HG02885 (cell line): ENCODE measurements around the gene SALL4.
"Not testable (repeated sequence)": the region's sequence is repeated elsewhere in the genome, so short reads cannot be mapped to it uniquely, and the experiment has no call there.

ENCODE experiments used
- ATAC-seq: cut with Tn5 transposase; IDR thresholded peaks from one replicate; pipeline ENCODE4 v1.9.1; 2021; ENCODE audit warnings: mild to moderate bottlenecking; ENCODE audit not compliant: unreplicated experiment, poor library complexity

Gene SALL4

DNA sequence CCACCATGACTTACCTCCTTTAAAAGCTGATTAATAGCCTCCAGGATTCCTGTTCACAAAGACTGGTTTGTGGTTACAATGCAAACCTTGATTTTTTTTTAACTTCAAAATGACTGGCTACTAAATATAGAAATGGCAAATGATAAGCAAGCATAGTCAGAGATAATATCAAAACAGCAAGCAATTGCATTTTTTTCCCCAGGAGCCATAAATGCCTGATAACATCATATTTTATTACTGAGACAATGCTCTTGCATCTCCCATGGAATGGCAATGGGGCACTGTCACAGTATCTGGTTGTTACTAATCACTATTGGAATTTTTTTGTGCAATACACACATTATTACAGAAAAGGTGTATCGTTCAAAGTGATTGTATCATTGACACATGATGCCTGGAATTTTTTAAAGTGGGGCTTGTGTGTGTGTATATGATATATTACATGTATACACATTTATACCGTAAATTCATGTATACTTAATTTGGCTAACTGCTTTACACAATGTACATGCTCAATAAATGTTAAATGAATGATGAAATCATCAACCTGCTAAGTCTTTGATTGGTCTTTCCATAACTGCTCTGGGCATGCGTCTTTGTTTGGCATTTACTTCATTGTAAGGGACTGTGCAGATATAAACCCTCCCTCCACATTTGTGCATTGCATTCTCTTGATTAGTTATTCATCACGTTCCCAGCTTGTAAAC is 980 bp upstream of the SALL4 start:
- ATAC-seq, result no peak

DNA sequence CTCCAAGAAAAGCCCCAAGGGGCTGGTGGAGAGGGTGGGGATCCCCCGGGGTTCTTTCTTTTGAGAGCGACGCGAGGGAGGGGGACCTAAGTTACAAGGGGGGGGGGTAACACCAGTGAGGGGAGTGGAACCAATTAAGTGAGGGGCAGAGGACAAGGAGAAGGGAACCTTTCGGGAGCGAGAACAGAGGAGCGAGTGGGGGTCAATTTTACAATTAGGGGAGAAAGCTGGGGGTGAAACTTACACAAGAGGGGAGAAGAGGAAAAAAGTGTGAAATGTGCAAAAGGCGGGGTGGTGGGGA is 548 bp downstream of the SALL4 start:
- no peak for ATAC-seq

DNA sequence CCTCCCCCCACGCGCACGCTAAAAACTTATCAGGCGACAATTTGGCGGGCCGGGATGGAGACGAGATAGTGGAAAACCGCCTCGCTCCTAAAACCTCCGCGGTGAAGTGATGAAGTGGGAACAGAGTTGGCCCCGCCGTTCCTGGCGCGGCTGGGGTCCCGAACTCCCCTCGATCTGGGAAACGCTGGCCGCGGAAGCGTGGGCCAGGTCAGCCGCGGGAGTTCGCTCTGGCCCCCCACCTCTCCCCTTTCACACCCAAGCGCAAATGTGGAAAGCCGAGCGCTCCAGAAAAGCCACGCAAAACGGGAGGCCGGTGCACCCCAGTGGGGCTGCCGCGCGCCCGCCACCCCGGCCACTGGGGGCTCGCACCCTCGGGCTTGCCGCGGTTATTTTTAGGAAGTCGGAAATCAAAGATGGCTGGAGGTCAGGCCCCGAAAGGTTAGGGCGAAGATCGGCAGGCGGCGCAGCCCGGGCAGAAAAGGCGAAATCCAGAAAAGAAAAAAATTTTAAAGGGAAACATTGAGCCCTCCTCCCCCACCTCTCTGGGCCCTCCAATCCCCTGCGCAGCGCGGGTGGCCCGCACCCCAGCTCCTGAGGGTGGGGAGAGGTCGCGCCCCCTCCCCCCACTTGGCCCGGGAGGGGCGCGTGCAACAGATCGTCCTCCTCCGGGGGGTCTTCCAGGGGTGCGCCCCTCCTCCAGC is 1.0 kb downstream of the SALL4 start:
- ATAC-seq, result no peak

DNA sequence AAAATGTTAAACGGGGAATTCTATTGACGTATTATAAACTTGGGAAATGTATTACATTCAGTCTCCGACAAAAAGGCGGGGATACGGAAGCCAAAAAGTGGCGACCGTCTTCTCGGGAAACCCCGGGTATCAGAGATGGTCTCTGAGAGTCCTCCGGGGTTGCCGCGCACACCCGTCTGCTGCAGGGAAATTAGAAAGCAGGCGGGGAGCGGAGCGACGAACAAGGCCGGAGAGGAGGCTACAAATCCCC is 1.5 kb downstream of the SALL4 start:
- ATAC-seq, result no peak

DNA sequence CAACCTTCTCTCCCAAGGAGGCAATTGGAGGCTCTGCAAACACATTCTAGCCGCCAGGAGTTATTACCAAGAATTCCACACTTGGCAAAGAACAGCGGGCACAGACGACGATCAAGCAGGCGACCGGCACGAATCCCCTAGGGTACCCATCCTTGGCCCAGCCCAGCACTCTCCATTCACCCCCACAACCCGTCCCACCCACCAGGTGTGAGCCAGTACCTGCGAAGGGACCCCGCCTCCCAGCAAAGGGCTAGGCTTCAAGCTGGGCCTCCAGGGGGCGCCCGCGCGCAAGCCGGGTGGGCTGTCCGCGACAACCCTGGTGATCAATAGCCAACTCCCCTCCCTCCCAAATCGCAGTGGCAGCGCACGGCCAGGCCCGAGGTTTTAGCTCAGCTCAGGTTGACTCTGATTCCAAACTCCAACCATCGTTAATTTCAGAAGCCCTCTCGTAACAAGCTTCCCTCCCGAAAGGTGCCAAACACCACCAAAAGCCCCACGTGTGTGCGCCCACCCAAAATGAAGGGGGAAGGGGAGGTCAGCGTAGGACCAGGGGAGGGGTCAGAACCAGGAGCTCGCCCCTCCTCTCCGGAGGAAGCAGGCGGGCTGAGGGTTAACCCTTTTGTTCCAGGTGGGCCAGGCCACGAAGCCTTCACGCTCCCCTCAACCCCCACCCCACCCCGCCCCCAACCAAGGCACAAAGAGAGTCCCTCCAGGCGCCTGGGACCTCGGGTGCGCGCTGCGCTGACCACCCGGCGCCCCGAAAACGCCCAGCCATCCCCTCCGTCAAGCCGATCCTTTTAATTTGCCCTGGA is 2.1 kb downstream of the SALL4 start:
- ATAC-seq, result no peak

DNA sequence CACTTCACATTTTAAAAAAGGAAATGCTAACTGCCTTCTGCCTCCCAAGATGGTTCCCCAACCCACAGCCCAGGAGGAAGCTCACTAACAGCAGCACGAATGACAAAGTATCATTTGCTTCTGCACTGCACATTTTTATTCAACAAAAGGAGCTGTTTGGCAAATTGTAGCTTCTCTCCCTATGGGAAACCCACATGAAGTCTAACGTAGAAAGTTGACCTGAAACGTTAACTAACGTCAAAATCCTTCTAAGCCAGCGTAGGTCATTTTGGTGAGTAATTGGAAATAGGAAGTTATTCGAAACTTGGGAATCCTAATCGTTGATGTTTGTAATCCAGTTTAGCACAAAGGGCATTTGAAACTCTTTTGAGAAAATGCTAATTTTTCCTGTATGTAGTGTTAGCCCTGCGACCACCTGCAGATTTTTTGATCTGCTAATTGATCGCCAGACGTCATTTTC is 2.9 kb downstream of the SALL4 start:
- ATAC-seq, result no peak

DNA sequence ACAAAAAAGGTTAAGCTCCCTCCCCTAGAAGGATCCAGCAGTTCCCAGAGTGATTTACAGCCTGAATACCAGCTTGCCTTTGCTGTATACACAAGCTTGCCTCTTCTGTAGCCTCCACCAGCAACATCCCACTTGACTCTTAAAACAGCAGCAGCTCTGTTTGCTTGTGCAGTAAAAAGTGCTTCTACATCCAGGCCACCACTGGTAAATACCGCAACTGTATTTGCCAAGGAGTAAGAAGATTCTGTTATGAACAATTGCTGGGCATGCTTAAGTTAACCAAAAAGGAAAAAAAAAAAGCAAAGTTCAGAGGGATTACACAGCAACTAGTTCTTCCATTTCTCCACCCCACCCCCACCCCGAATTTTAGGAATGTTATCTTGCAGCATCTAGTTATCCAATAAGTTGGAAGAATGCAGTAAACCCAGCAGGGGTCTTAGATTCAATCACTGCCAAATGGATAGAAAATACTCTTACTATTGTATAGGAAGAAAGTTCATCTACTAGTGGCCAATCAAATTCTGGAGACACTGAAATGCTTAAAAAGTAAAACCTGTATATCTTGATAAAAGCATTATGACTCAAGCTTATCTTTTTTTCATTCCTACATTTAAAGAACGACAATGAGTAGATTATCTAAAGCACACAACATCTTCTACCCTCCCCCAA is 4.8 kb downstream of the SALL4 start:
- no peak for ATAC-seq

DNA sequence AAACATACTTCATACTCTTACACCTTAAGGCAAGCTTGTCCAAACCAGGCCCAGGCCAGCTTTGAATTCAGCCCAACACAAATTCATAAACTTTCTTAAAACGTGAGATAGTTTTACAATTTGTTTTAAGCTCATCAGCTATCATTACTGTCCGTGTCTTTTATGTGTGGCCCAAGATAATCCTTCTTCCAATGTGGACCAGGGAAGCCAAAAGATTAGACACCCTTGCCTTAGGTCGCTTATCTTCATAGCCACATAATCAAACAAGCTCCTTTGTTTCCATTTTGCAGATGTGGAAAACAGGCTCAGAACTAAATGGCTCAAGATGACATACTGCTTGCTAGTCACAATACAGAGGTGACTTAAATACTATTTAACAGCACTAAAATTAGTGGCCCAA is 6.0 kb downstream of the SALL4 start:
- ATAC-seq, result no peak

DNA sequence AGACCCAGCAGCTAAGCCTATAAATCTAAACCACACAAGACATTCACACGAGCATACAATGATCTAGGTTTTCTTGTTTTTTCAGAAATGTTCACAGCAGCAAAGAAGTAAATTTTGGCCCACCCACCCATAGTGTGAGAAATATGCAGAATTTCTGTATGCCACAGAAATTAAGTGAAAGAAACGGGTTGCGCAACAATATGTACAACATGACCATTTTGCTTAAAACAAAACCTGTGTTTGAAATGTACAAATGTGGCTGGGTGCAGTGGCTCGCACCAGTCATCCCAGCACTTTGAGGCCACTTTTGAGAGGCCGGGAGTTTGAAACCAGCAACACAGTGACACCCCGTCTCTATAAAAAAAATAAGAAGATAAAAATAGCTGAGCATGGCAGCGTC is 9.4 kb downstream of the SALL4 start:
- ATAC-seq, result no peak

DNA sequence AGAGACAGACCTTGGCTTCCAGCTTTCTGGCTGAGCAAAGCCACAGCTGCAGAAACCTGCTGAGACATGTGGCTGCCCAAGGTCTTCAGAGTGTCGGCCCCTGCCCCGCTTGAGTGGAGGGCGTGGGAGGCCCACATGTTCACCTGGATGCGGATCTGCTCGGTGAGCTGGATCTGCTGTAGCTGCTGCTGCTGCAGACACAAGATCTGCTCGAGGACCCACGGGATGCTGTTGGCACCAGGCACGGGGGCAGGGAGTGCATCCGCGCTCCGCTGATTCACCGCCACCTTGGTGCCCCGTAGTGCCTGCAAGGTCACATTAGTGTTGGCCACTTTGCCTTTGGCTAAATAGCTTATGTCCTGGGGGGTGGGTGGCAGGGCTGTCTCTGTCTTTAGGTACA is 10.7 kb downstream of the SALL4 start:
- ATAC-seq, result no peak

DNA sequence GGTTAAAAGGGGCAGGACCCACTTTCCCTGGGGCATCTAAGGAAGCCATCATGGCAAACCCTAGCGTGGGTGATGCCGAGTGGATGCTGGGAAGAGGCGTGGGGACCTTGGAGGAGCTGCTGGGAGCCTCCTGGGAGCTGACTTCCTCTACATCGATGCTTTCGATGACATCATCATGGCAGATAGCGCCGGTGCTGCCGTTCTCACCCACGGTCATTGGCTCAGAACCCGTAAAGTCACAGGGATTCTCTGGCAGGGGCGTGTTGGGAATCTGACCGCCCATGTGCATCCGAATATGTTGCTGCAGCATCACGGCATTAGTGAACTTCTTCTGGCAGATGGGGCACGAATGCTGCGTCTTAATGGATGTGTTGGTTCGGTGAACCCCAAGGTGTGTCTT is 12.1 kb downstream of the SALL4 start:
- ATAC-seq, result no peak

DNA sequence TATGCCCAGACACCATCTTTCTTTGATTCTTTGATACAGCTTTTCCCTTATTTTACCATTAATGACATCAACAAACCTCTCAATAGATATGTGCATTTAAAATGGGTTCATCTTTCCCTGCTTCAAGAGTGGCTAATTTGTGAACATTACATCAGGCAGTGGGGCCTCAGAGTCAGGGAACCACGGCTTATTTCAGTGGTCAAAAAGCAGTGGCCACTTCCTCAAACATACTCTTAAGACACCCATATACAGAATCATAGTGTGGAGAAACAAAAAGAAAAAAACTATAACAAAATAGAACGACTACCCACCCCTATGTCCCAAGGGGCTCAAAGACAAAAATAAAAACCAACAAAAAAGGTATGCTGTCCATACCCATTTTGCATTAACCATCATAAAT is 12.9 kb downstream of the SALL4 start:
- no peak for ATAC-seq

DNA sequence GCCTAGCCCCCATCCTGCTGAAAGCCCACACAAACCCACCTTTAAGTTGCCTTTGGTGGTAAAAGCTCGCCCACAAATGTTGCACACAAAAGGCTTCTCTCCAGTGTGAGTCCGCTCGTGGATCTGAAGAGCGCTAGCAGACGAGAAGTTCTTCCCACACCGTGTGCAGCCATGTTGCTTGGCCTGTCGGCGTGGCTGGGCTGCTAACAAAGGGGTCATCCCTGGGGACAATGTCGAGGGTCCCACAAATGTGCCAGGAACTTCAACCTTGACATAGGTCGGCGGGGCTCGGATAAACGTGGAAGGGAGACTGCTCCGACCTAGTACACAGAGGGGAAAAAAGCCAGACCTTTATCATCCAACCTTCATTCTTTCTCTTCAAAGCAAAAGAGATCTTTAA is 13.5 kb downstream of the SALL4 start:
- no peak for ATAC-seq

DNA sequence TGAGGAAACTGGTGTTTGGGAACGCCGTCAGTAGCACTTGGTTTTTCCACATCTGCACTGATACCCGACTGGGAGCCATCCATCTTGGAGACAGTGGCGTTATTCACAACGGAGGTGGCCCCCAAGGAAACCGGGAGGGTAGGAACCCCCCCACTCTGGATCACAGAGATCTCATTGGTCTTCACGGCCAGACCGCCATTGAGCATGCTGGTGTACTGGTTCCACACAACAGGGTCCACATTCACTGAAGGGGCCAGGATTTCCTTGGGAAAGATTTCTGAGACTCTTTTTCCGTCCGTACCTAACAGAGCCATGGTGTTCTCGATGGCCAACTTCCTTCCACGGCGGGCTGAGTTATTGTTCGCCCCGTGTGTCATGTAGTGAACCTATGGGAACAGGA is 18.0 kb downstream of the SALL4 start:
- ATAC-seq, result no peak

DNA sequence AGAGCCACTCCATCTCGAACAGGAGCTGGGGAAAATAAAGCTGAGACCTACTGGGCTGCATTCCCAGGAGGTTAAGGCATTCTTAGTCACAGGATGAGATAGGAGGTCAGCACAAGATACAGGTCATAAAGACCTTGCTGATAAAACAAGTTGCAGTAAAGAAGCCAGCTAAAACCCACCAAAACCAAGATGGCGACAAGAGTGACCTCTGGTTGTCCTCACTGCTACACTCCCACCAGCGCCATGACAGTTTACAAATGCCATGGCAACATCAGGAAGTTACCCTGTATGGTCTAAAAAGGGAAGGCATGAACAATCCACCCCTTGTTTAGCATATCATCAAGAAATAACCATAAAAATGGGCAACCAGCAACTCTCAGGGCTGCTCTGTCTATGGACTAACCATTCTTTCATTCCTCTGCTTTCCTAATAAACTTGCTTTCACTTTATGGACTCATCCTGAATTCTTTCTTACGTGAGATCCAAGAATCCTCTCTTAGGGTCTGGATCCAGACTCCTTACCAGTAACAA is 24.0 kb downstream of the SALL4 start:
- not testable (repeated sequence) for ATAC-seq

DNA sequence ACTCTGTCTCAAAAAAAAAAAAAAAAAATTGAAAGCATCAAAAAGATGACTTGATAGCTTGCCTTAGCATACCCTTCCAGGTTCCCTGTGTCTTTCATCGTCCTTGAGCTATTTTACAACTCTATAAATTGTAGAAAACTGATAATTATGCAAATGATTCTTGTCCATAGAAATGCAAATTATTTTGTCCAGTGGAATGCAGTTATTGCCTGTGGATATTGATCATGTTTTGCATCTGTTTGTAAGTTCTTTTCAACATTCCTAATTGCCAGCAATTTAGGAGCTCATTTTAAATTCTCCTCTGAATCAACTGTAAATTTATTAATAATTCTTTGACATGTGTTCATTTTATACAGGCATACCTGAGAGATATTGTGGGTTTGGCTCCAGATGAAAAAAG is 27.1 kb downstream of the SALL4 start:
- ATAC-seq, result no peak

DNA sequence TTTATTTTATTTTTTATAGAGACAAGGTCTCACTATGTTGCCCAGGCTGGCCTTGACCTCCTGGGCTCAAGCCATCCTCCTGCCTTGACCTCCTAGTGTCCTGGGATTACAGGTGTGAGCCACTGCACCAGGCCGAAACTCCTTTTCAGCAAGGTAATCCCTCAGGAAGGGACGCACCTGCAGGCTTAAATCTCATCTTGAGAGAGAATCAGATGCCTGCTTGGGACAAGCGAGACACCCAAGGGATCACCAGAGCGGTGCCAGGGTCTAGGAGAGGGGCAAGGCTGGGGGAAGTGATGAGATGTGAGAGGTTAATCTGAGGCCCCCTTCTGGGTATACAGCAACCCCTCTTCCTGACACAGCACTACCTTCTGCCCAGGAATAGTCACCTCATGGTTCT is 30.1 kb downstream of the SALL4 start:
- no peak for ATAC-seq

DNA sequence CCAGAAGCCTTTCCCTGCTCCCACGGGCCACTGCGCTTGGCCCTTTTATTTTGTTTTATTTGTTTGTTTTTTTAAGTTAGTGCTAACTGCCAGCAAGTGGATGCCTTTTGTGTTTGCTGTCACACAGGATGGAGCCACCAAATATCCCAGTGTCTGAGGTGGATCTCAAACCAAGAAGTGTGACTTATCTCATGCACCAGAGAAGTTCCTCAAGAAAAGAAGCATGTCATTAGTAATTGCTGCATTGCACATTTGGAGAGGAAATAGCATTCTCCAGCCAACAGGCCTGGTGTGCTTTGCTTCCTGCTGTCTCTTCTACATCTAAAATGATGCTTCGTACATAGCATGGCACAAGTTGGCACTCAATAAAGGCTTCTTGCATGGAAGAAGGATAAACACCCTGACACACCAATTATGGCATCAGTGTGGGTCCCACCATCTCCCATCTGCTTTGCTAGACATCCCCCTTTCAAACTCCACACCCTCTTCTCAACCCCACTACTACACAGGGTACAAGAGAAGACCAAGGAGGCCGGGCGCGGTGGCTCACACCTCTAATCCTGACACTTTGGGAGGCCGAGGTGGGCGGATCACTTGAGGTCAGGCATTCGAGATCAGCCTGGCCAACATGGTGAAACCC is 32.2 kb downstream of the SALL4 start:
- no peak for ATAC-seq

DNA sequence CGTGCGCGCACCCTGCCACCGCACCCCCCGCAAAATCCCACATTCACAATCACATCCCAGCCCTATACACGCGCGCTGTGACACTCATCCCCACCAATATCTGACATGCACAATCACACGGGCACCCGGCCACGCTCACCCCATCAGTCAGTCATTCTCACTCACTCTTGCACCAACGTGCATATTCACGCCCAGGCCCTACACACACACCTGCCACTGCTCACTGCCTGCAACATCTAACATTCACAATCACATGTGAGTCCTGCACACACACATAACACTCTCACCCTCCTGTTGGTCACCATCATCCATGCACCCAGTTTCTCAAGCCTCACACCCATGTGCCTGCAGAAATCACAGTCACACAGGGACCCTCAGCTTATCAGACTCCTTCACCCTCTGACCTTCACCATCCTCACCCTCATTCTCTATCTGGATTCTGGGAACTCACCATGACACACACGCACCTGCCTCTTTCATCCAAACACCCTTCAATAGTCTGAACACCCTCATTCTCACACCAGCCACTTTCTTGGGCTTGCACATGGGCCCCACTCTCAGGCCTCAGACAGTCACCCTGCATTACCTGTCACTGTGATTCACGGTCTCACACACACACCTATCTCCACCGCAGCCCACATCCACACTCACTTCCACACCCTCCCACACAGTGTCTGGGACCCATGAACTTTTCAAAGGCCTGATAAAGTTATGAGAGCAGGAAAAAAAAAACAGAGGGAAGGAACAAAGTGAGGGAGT is 33.4 kb downstream of the SALL4 start:
- no peak for ATAC-seq
